IPS-18a (cell line): ENCODE data around the gene GRIN1.
A peak's percentile ranks its signal among the peaks of the same experiment; 100 is the strongest.

Source experiments
- H3K27ac ChIP-seq: one replicate; pipeline ENCODE4 v1.5.1; 2013; ENCODE audit warnings: low read length
- H3K27me3 ChIP-seq: one replicate; pipeline ENCODE4 v1.6.1; 2013; ENCODE audit warnings: mild to moderate bottlenecking, low read length; ENCODE audit not compliant: control insufficient read depth, insufficient read depth
- H3K36me3 ChIP-seq: one replicate; pipeline ENCODE4 v1.6.1; 2013; ENCODE audit warnings: low read depth, low read length; ENCODE audit not compliant: control insufficient read depth
- H3K4me1 ChIP-seq: one replicate; pipeline ENCODE4 v1.6.1; 2013; ENCODE audit warnings: low read depth, low read length; ENCODE audit not compliant: control insufficient read depth
- H3K4me3 ChIP-seq: one replicate; pipeline ENCODE4 v1.5.1; 2013; ENCODE audit warnings: low read length
- H3K9ac ChIP-seq: one replicate; pipeline ENCODE4 v1.6.1; 2013; ENCODE audit warnings: mild to moderate bottlenecking, low read length, moderate library complexity
- H3K9me3 ChIP-seq: one replicate; pipeline ENCODE4 v1.6.1; 2013; ENCODE audit warnings: low read depth, low read length; ENCODE audit not compliant: control insufficient read depth

Gene GRIN1

GRCh38 chr9:137191245-137191644 is 52.3 kb downstream of the GRIN1 start:
- Histone ChIP-seq H3K9ac (no peak overlapping the region), H3K4me1 (peaks cover 9% of the 10 kb centered on the region), H3K27ac (no peak overlapping the region), H3K36me3 (peaks cover 3% of the 10 kb centered on the region), H3K27me3 (no peaks in the 10 kb centered on the region), H3K9me3 (no peaks in the 10 kb centered on the region), H3K4me3 (no peak overlapping the region)

GRCh38 chr9:137191691-137192447 is 52.9 kb downstream of the GRIN1 start:
- Histone ChIP-seq H3K9me3 (no peaks in the 10 kb centered on the region), H3K9ac (no peak overlapping the region), H3K4me3 (no peak overlapping the region), H3K27ac (no peak overlapping the region), H3K27me3 (no peaks in the 10 kb centered on the region), H3K4me1 (peaks cover 9% of the 10 kb centered on the region), H3K36me3 (no peaks in the 10 kb centered on the region)

GRCh38 chr9:137192448-137192780 is 53.5 kb downstream of the GRIN1 start:
- H3K4me1 ChIP-seq, result peaks cover 9% of the 10 kb centered on the region
- H3K36me3 ChIP-seq, result no peaks in the 10 kb centered on the region
- no peaks in the 10 kb centered on the region for H3K27me3 ChIP-seq
- no peak overlapping the region for H3K4me3 ChIP-seq
- H3K27ac ChIP-seq, result no peak overlapping the region
- no peaks in the 10 kb centered on the region for H3K9me3 ChIP-seq
- no peak overlapping the region for H3K9ac ChIP-seq

GRCh38 chr9:137192859-137193258 is 53.9 kb downstream of the GRIN1 start:
- Histone ChIP-seq H3K9me3 (no peaks in the 10 kb centered on the region), H3K27me3 (no peaks in the 10 kb centered on the region), H3K27ac (no peak overlapping the region), H3K36me3 (no peaks in the 10 kb centered on the region), H3K9ac (no peak overlapping the region), H3K4me3 (no peak overlapping the region), H3K4me1 (peaks cover 5% of the 10 kb centered on the region)

GRCh38 chr9:137193771-137194170 is 54.8 kb downstream of the GRIN1 start:
- Histone ChIP-seq H3K36me3 (no peaks in the 10 kb centered on the region), H3K4me3 (no peak overlapping the region), H3K4me1 (peaks cover 5% of the 10 kb centered on the region), H3K9ac (no peak overlapping the region), H3K27me3 (no peaks in the 10 kb centered on the region), H3K27ac (no peak overlapping the region), H3K9me3 (no peaks in the 10 kb centered on the region)

- Histone ChIP-seq H3K4me1 (peaks cover 4% of the 10 kb centered on the region), H3K27ac (no peak overlapping the region), H3K9ac (no peak overlapping the region), H3K4me3 (no peak overlapping the region), H3K27me3 (no peaks in the 10 kb centered on the region), H3K36me3 (no peaks in the 10 kb centered on the region), H3K9me3 (no peaks in the 10 kb centered on the region)
Measured at GRCh38 chr9:137194388-137194787, 55.4 kb downstream of the GRIN1 start.

GRCh38 chr9:137194909-137195308 is 56.0 kb downstream of the GRIN1 start:
- Histone ChIP-seq H3K4me1 (no peaks in the 10 kb centered on the region), H3K4me3 (no peak overlapping the region), H3K36me3 (no peaks in the 10 kb centered on the region), H3K27me3 (no peaks in the 10 kb centered on the region), H3K27ac (no peak overlapping the region), H3K9ac (no peak overlapping the region), H3K9me3 (no peaks in the 10 kb centered on the region)

- H3K9ac ChIP-seq, result no peak overlapping the region
- H3K36me3 ChIP-seq, result no peaks in the 10 kb centered on the region
- no peaks in the 10 kb centered on the region for H3K4me1 ChIP-seq
- no peak overlapping the region for H3K27ac ChIP-seq
- no peak overlapping the region for H3K4me3 ChIP-seq
- no peaks in the 10 kb centered on the region for H3K9me3 ChIP-seq
- H3K27me3 ChIP-seq, result no peaks in the 10 kb centered on the region
Measured at GRCh38 chr9:137195525-137196220, 56.7 kb downstream of the GRIN1 start.

- H3K27me3 ChIP-seq, result no peaks in the 10 kb centered on the region
- H3K27ac ChIP-seq, result no peak overlapping the region
- no peaks in the 10 kb centered on the region for H3K36me3 ChIP-seq
- no peak overlapping the region for H3K4me3 ChIP-seq
- H3K9ac ChIP-seq, result no peak overlapping the region
- no peaks in the 10 kb centered on the region for H3K9me3 ChIP-seq
- peaks cover 5% of the 10 kb centered on the region for H3K4me1 ChIP-seq
Measured at GRCh38 chr9:137198051-137198901, 59.3 kb downstream of the GRIN1 start.

GRCh38 chr9:137198902-137199283 is 59.9 kb downstream of the GRIN1 start:
- Histone ChIP-seq H3K9me3 (no peaks in the 10 kb centered on the region), H3K27ac (no peak overlapping the region), H3K4me1 (peaks cover 5% of the 10 kb centered on the region), H3K9ac (no peak overlapping the region), H3K27me3 (no peaks in the 10 kb centered on the region), H3K4me3 (no peak overlapping the region), H3K36me3 (no peaks in the 10 kb centered on the region)

GRCh38 chr9:137199411-137200121 is 60.6 kb downstream of the GRIN1 start:
- H3K4me1 ChIP-seq, result peaks cover 5% of the 10 kb centered on the region
- H3K9me3 ChIP-seq, result no peaks in the 10 kb centered on the region
- peak overlapping the region; percentile 37 for H3K4me3 ChIP-seq
- no peaks in the 10 kb centered on the region for H3K27me3 ChIP-seq
- H3K9ac ChIP-seq, result no peak overlapping the region
- no peak overlapping the region for H3K27ac ChIP-seq
- no peaks in the 10 kb centered on the region for H3K36me3 ChIP-seq
